HG02588 (cell line): Measurements from ENCODE around the gene COBLL1.

ENCODE experiments used
- ATAC-seq: cut with Tn5 transposase; IDR thresholded peaks from one replicate; pipeline ENCODE4 v1.9.1; 2021; ENCODE audit warnings: mild to moderate bottlenecking, moderate library complexity; ENCODE audit not compliant: unreplicated experiment

Gene COBLL1

GRCh38 chr2:164821338-164821737, 20.3 kb downstream of the COBLL1 start:
- ATAC-seq, result no peak

GRCh38 chr2:164818149-164819136, 23.2 kb downstream of the COBLL1 start:
- ATAC-seq, result no peak

GRCh38 chr2:164816900-164817299, 24.7 kb downstream of the COBLL1 start:
- no peak for ATAC-seq

GRCh38 chr2:164816046-164816445, 25.6 kb downstream of the COBLL1 start:
- no peak for ATAC-seq

GRCh38 chr2:164815071-164815793, 26.4 kb downstream of the COBLL1 start:
- no peak for ATAC-seq

GRCh38 chr2:164813535-164813934, 28.1 kb downstream of the COBLL1 start:
- ATAC-seq, result no peak

GRCh38 chr2:164812378-164812777, 29.2 kb downstream of the COBLL1 start:
- no peak for ATAC-seq

- no peak for ATAC-seq
These were observed 29.8 kb downstream of the COBLL1 start for GRCh38 chr2:164811819-164812218.

- no peak for ATAC-seq
These were observed 30.8 kb downstream of the COBLL1 start for GRCh38 chr2:164810843-164811242.

GRCh38 chr2:164808776-164809175, 32.8 kb downstream of the COBLL1 start:
- ATAC-seq, result no peak

- no peak for ATAC-seq
These were observed 37.7 kb downstream of the COBLL1 start for GRCh38 chr2:164803776-164804466.

GRCh38 chr2:164802095-164802707, 39.4 kb downstream of the COBLL1 start:
- no peak for ATAC-seq

- no peak for ATAC-seq
These were observed 41.1 kb downstream of the COBLL1 start for GRCh38 chr2:164800572-164800971.

- no peak for ATAC-seq
These were observed 44.0 kb downstream of the COBLL1 start for GRCh38 chr2:164797627-164798026.

- ATAC-seq, result no peak
These were observed 44.6 kb downstream of the COBLL1 start for GRCh38 chr2:164796999-164797398.

- ATAC-seq, result no peak
These were observed 47.0 kb downstream of the COBLL1 start for GRCh38 chr2:164794432-164795231.

- no peak for ATAC-seq
These were observed 47.6 kb downstream of the COBLL1 start for GRCh38 chr2:164794016-164794415.

- no peak for ATAC-seq
These were observed 48.1 kb downstream of the COBLL1 start for GRCh38 chr2:164793529-164793928.

- ATAC-seq, result no peak
These were observed 49.1 kb downstream of the COBLL1 start for GRCh38 chr2:164792316-164793170.
